K562 (cell line): ENCODE results near the gene PPARG. TPM values are rescaled to one million over a fixed set of nuclear protein-coding genes. Genes with fewer than 3 reads are reported as not detected.

Experiments used
- ATAC-seq: fragments of 200-7000 bp; cut with Tn5 transposase; 3 replicates; pipeline ENCODE4 v1.9.1; 2020; ENCODE audit warnings: moderate library complexity
- BruUV-seq: library from RNA; stranded (reverse); fragments of 400-500 nt; replicated peaks from 2 replicates; lab custom pipeline; 2021; lab: Mats Ljungman, UMichigan
- CTCF ChIA-PET: fragments of 300-600 bp; formaldehyde crosslinking; extraction: SDS; loops from one replicate; lab custom pipeline; 2021; ENCODE audit warnings: low intra/inter-chr PET ratio; lab: Yijun Ruan, JAX
- POLR2A ChIA-PET: fragments of 300-600, 350-650 bp; sonication (Branson Sonifier 250); formaldehyde crosslinking; extraction: SDS; loops from one replicate; lab custom pipeline; 2021; ENCODE audit warnings: antibody characterized with exemption, inconsistent platforms; lab: Yijun Ruan, JAX
- DNase-seq, 4 experiments: peaks; one replicate each; pipeline versions ENCODE4 v3.0.0 to v3.0.0-alpha.2; 2011 to 2018; ENCODE audit warnings: low spot score in 3 of 4, mixed read lengths in 3 of 4; ENCODE audit errors: extremely low read depth in 1 of 4
- FAIRE-seq: peaks from 2 replicates; lab custom pipeline; 2011; peaks lifted over from hg19 to GRCh38; lab: Jason Lieb, UNC
- H2AFZ ChIP-seq: 2 replicates; pipeline ENCODE4 v1.6.0; 2011; ENCODE audit warnings: low read depth, low read length, control low read depth, inconsistent platforms
- H3K27ac ChIP-seq: fragments of 200-600 bp; 3 replicates; pipeline ENCODE4 v1.8.0; 2011; ENCODE audit warnings: low read depth, mild to moderate bottlenecking, control low read depth, inconsistent platforms, low read length, moderate library complexity, mixed read lengths; ENCODE audit errors: extremely low read depth
- H3K27me3 ChIP-seq, 2 experiments: fragments of 300-600 bp in 1 of 2; 2 replicates in 1 of 2; 3 replicates in 1 of 2; pipeline versions ENCODE4 v1.6.0 to v1.8.0; 2011; ENCODE audit warnings: inconsistent platforms in 2 of 2, low read length in 2 of 2, mild to moderate bottlenecking in 1 of 2, mixed read lengths in 1 of 2, moderate library complexity in 1 of 2; ENCODE audit not compliant: control insufficient read depth in 2 of 2, insufficient read depth in 2 of 2
- H3K36me3 ChIP-seq: fragments of 300-600 bp; 3 replicates; pipeline ENCODE4 v1.8.0; 2011; ENCODE audit warnings: mild to moderate bottlenecking, low read length, inconsistent platforms; ENCODE audit not compliant: control insufficient read depth, insufficient read depth
- H3K4me1 ChIP-seq, 2 experiments: fragments of 200-600 bp in 1 of 2; replicated peaks in 1 of 2; 2 replicates in 1 of 2; 3 replicates in 1 of 2; pipeline versions ENCODE4 v1.5.1 to v1.8.0; 2011; ENCODE audit warnings: inconsistent platforms in 2 of 2, low read length in 2 of 2, mild to moderate bottlenecking in 1 of 2, mixed read lengths in 1 of 2, moderate library complexity in 1 of 2; ENCODE audit not compliant: control insufficient read depth in 2 of 2, insufficient read depth in 2 of 2
- H3K4me2 ChIP-seq: 2 replicates; pipeline ENCODE4 v1.6.1; 2011; ENCODE audit warnings: low read length, control low read depth, inconsistent platforms, mixed read lengths; ENCODE audit not compliant: insufficient read depth
- H3K4me3 ChIP-seq: fragments of 200-600 bp; sonication (generic), shearing (Covaris generic); 2 replicates; pipeline ENCODE4 v1.5.1; 2016; ENCODE audit warnings: control low read depth, inconsistent platforms
- H3K79me2 ChIP-seq: fragments of 200-600 bp; 3 replicates; pipeline ENCODE4 v1.8.0; 2011; ENCODE audit warnings: low read length, inconsistent platforms; ENCODE audit not compliant: control insufficient read depth, insufficient read depth
- H3K9ac ChIP-seq, 2 experiments: 2 replicates each; pipeline versions ENCODE4 v1.6.0 to v1.6.1; 2011; ENCODE audit warnings: low read depth in 2 of 2, low read length in 2 of 2, control low read depth in 1 of 2, inconsistent platforms in 1 of 2, mild to moderate bottlenecking in 1 of 2, mixed read lengths in 1 of 2; ENCODE audit not compliant: insufficient read depth in 1 of 2
- H3K9me1 ChIP-seq: one replicate; pipeline ENCODE4 v1.6.0; 2011; ENCODE audit warnings: inconsistent platforms, mild to moderate bottlenecking, low read length, moderate library complexity; ENCODE audit not compliant: control insufficient read depth, insufficient read depth
- H3K9me3 ChIP-seq: replicated peaks from 2 replicates; pipeline ENCODE4 v1.5.1; 2011; ENCODE audit warnings: low read depth, low read length, inconsistent platforms; ENCODE audit not compliant: control insufficient read depth, insufficient read depth
- H4K20me1 ChIP-seq: replicated peaks from 2 replicates; pipeline ENCODE4 v1.6.1; 2011; ENCODE audit warnings: low read length, inconsistent platforms, mixed read lengths; ENCODE audit not compliant: control insufficient read depth, insufficient read depth
- BMI1 ChIP-seq: fragments of 150-350 bp; IDR thresholded peaks from 2 replicates; pipeline ENCODE4 v1.6.1; 2014; ENCODE audit warnings: low read length
- COPS2 ChIP-seq: fragments of 450-650 bp; conservative IDR thresholded peaks from 2 replicates; pipeline ENCODE4 v1.6.1; 2016; ENCODE audit warnings: mild to moderate bottlenecking, moderate library complexity
- KLF6 ChIP-seq: fragments of 250-450 bp; sonication (Bioruptor Pico); IDR thresholded peaks from 2 replicates; pipeline ENCODE4 v1.4.0; 2020; ENCODE audit warnings: mild to moderate bottlenecking, moderate library complexity, borderline replicate concordance
- NCOA1 ChIP-seq: fragments of 450-650 bp; IDR thresholded peaks from 2 replicates; pipeline ENCODE4 v1.6.1; 2016; ENCODE audit warnings: low read depth
- NCOA6 ChIP-seq: fragments of 450-650 bp; IDR thresholded peaks from 2 replicates; pipeline ENCODE4 v1.6.1; 2017; ENCODE audit warnings: mild to moderate bottlenecking
- NELFE ChIP-seq: IDR thresholded peaks from 2 replicates; pipeline ENCODE4 v1.6.1; 2011; ENCODE audit warnings: mild to moderate bottlenecking; ENCODE audit not compliant: insufficient read depth, insufficient read length
- NFATC3 ChIP-seq: fragments of 450-650 bp; IDR thresholded peaks from 2 replicates; pipeline ENCODE4 v1.6.1; 2017; ENCODE audit warnings: mild to moderate bottlenecking
- STAT6 ChIP-seq: sonication (generic); formaldehyde crosslinking; IDR thresholded peaks from 2 replicates; pipeline ENCODE4 v1.8.1; 2023; ENCODE audit warnings: mild to moderate bottlenecking, missing genetic modification reagents
- TEAD1 ChIP-seq, 2 experiments: fragments of 450-650 bp in 1 of 2; sonication (generic) in 1 of 2; formaldehyde crosslinking; IDR thresholded peaks; 2 replicates each; pipeline versions ENCODE4 v1.4.0 to v1.8.0; 2020 to 2022; ENCODE audit warnings: mild to moderate bottlenecking in 2 of 2, missing genetic modification reagents in 1 of 2
- THRB ChIP-seq: fragments of 450-650 bp; formaldehyde crosslinking; conservative IDR thresholded peaks from 2 replicates; pipeline ENCODE4 v1.4.0; 2022; ENCODE audit warnings: mild to moderate bottlenecking, missing genetic modification characterization
- ZNF764 ChIP-seq: fragments of 250-450 bp; sonication (Bioruptor Pico); IDR thresholded peaks from 2 replicates; pipeline ENCODE4 v1.4.0; 2020; ENCODE audit warnings: low read depth, mild to moderate bottlenecking, moderate library complexity
- WGBS: fragments of 100-300 bp; shearing (Covaris generic); methylation state at CpG from one replicate; pipeline ENCODE4 v1.1.6; 2016; ENCODE audit warnings: low coverage, mixed read lengths; ENCODE audit not compliant: insufficient coverage; ENCODE audit errors: missing lambda C conversion rate; 5-methylcytosine and 5-hydroxymethylcytosine counted together
- in situ Hi-C: fragments of 300-500 bp; cut with MboI; formaldehyde crosslinking; loops from 4 replicates; pipeline ENCODE4 v1.15.0; 2018; ENCODE audit warnings: inconsistent platforms, mixed read lengths
- intact Hi-C: fragments of 100-400 bp; cut with micrococcal nuclease; formaldehyde crosslinking; loops from 2 replicates; pipeline ENCODE4 v1.14.2; 2022
- polyA plus RNA-seq, 8 experiments: library from polyadenylated mRNA; depleted of rRNA in 4 of 8; stranded (reverse) in 5 of 8; unstranded in 3 of 8; fragments of >200 nt; fragmentation: Nextera tagmentation in 2 of 8; fragmentation: Illumina TruSeq in 1 of 8; extraction: Ambion mirVana in 2 of 8; extraction: Trizol in 1 of 8; gene quantifications; 2 replicates each; pipeline versions ENCODE4 v1.2.1 to v1.2.3, GENCODE V29; 2011 to 2014; ENCODE audit warnings: inconsistent platforms in 1 of 8, missing spikeins in 1 of 8
- total RNA-seq, 7 experiments: library from RNA; depleted of rRNA in 6 of 7; stranded (reverse); fragments of >200 nt in 6 of 7; fragmentation: Illumina TruSeq in 2 of 7; extraction: Trizol in 2 of 7; gene quantifications; 2 replicates each; pipeline versions ENCODE4 v1.2.1 to v1.2.3, GENCODE V29; 2011 to 2021; ENCODE audit warnings: low replicate concordance in 1 of 7
- TF ChIP-seq, protein P1 (sequence below): IDR thresholded peaks from 2 replicates; pipeline ENCODE4 v1.6.1; 2016; ENCODE audit warnings: missing genetic modification characterization, missing compliant biosample characterization

Gene PPARG
- total and polyA plus RNA-seq, 9 of the 15 experiments (the other 6 are each of a cell fraction or from before 2014, with no cell fraction given): not detected

- Histone ChIP-seq H3K27me3 (peaks cover 47 to 72% of the 10 kb centered on the region in 2 experiments), H3K4me1 (peaks cover 0 to 3% of the 10 kb centered on the region in 2 experiments; a peak in 1 of 5 replicates), H3K4me2 (no peak overlapping the region), H3K9ac (no peak overlapping the region), H2AFZ (no peak overlapping the region), H3K4me3 (no peak overlapping the region), H3K9me1 (no peaks in the 10 kb centered on the region), H3K9me3 (no peaks in the 10 kb centered on the region), H4K20me1 (no peaks in the 10 kb centered on the region; the same call in 1 of the 2 replicates), H3K79me2 (no peaks in the 10 kb centered on the region), H3K27ac (no peak overlapping the region), H3K36me3 (no peaks in the 10 kb centered on the region)
- DNase-seq: no peak
- TF ChIP-seq STAT6 (CRISPR knock-in tag) (no peak), KLF6 (CRISPR knock-in tag) (no peak), TEAD1 (CRISPR knock-in tag; IDR thresholded peaks at IDR 0.05) (no peak), NCOA6 (no peak), THRB (no peak), BMI1 (no peak), ZNF764 (CRISPR knock-in tag) (no peak), COPS2 (no peak), NELFE (no peak), NFATC3 (no peak), NCOA1 (no peak)
- TF ChIP-seq, protein P1, sequence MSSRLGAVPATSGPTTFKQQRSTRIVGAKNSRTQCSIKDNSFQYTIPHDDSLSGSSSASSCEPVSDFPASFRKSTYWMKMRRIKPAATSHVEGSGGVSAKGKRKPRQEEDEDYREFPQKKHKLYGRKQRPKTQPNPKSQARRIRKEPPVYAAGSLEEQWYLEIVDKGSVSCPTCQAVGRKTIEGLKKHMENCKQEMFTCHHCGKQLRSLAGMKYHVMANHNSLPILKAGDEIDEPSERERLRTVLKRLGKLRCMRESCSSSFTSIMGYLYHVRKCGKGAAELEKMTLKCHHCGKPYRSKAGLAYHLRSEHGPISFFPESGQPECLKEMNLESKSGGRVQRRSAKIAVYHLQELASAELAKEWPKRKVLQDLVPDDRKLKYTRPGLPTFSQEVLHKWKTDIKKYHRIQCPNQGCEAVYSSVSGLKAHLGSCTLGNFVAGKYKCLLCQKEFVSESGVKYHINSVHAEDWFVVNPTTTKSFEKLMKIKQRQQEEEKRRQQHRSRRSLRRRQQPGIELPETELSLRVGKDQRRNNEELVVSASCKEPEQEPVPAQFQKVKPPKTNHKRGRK: no peak
- ChIA-PET POLR2A (interaction anchor here (0.6 to 1.1 kb wide), 3 partner anchors 10 to 176 kb away, joined by 3 to 5 read pairs (median 3); no protein-coding TSS in a partner anchor), CTCF (interaction anchor here (0.6 kb wide), 1 partner anchor 42 kb away, joined by 3 read pairs; no protein-coding TSS in a partner anchor)
- in situ Hi-C loops (no loop called here), intact Hi-C loops (no loop called here)
- no peak for FAIRE-seq
- ATAC-seq: no peak
- WGBS: 0% methylated on average over 6 of the region's 6 CpGs
- BruUV-seq: no TSS peak
Observed at GRCh38 chr3:12437221-12437605, 148.3 kb downstream of the PPARG start.
